Breast epithelium (tissue), 4 donors: ENCODE results near the gene MMP3. TPM values are rescaled to one million over a fixed set of nuclear protein-coding genes. Genes with fewer than 3 reads are reported as not detected.

Experiments
- DNase-seq, 2 donors: peaks; one replicate each; pipeline ENCODE4 v3.0.0-alpha.2; 2019; ENCODE audit warnings: low spot score in 2 of 2
- H3K27ac ChIP-seq, 2 donors: fragments of 200-600 bp; sonication (generic) in 1 of 2; one replicate each; pipeline ENCODE4 v1.5.1; 2016 to 2019; ENCODE audit warnings: mild to moderate bottlenecking in 1 of 2
- H3K27me3 ChIP-seq, 2 donors: fragments of 200-600 bp; sonication (generic) in 1 of 2; one replicate each; pipeline versions ENCODE4 v1.5.1 to v1.6.0; 2017 to 2019; ENCODE audit warnings: control low read depth in 1 of 2, mild to moderate bottlenecking in 1 of 2
- H3K36me3 ChIP-seq: fragments of 200-600 bp; one replicate; pipeline ENCODE4 v1.5.1; 2019
- H3K4me1 ChIP-seq, 2 donors: fragments of 200-600 bp; sonication (generic); one replicate each; pipeline ENCODE4 v1.5.1; 2016 to 2019; ENCODE audit warnings: control low read depth in 1 of 2
- H3K4me3 ChIP-seq, 3 donors: fragments of 200-600 bp; sonication (generic); 1 replicate in 2 of 3; 2 replicates in 1 of 3; pipeline ENCODE4 v1.5.1; 2016 to 2019; ENCODE audit warnings: mild to moderate bottlenecking in 3 of 3, moderate library complexity in 2 of 3
- H3K9me3 ChIP-seq, 2 donors: fragments of 200-600 bp; sonication (generic) in 1 of 2; one replicate each; pipeline ENCODE4 v1.5.1; 2016 to 2019; ENCODE audit warnings: control low read depth in 1 of 2
- CTCF ChIP-seq, 3 donors: fragments of 450-650 bp; IDR thresholded peaks; one replicate each; pipeline ENCODE4 v1.5.1; 2016 to 2017; ENCODE audit warnings: antibody characterized with exemption in 3 of 3, mild to moderate bottlenecking in 3 of 3, moderate library complexity in 3 of 3
- POLR2A ChIP-seq: fragments of 450-650 bp; IDR thresholded peaks from one replicate; pipeline ENCODE4 v1.6.1; 2016; ENCODE audit warnings: antibody characterized with exemption, mild to moderate bottlenecking, moderate library complexity
- POLR2AphosphoS5 ChIP-seq, 3 donors: sonication (generic); formaldehyde crosslinking; IDR thresholded peaks; one replicate each; pipeline ENCODE4 v1.6.1; 2017; ENCODE audit warnings: antibody characterized with exemption in 3 of 3
- intact Hi-C: fragments of 100-400 bp; cut with DNase I; formaldehyde crosslinking; loops from one replicate; pipeline ENCODE4 v1.15.1; 2023; ENCODE audit warnings: low total_unique reads
- total RNA-seq, 3 donors: library from RNA; depleted of rRNA; stranded (reverse); fragments of >200 nt; gene quantifications; one replicate each; pipeline ENCODE4 v1.1.0, GENCODE V29; 2016

Gene MMP3
- total RNA-seq, 3 donors from 2014 or later, result 11.0 to 63.4 (median 23.9) TPM

GRCh38 chr11:102864724-102865123, 21.3 kb upstream of the MMP3 start:
- intact Hi-C loops, result loop anchor here (2.0 kb wide), 1 partner anchor 78 kb away; no protein-coding TSS in a partner anchor
- no peaks in the 10 kb centered on the region for H3K9me3 ChIP-seq
- no peaks in the 10 kb centered on the region for H3K4me1 ChIP-seq
- no peak overlapping the region for H3K27ac ChIP-seq
- no peak overlapping the region for H3K4me3 ChIP-seq
- TF ChIP-seq POLR2AphosphoS5 (IDR thresholded peaks at IDR 0.05), result no peak
- no peak for TF ChIP-seq POLR2A
- no peak for DNase-seq
- no peaks in the 10 kb centered on the region for H3K27me3 ChIP-seq
- H3K36me3 ChIP-seq, result no peaks in the 10 kb centered on the region

GRCh38 chr11:102853956-102854355, 10.5 kb upstream of the MMP3 start:
- no peak for TF ChIP-seq CTCF (IDR thresholded peaks at IDR 0.05)
- TF ChIP-seq POLR2AphosphoS5 (IDR thresholded peaks at IDR 0.05), result no peak
- TF ChIP-seq POLR2A, result no peak
- no peak overlapping the region for H3K27ac ChIP-seq
- intact Hi-C loops, result no loop called here

GRCh38 chr11:102853055-102853454, 9.6 kb upstream of the MMP3 start:
- no peaks in the 10 kb centered on the region for H3K36me3 ChIP-seq
- intact Hi-C loops, result no loop called here
- H3K27me3 ChIP-seq, result no peaks in the 10 kb centered on the region
- H3K4me1 ChIP-seq, result no peaks in the 10 kb centered on the region
- TF ChIP-seq POLR2A, result no peak
- no peak for TF ChIP-seq CTCF (IDR thresholded peaks at IDR 0.05)
- no peak for TF ChIP-seq POLR2AphosphoS5 (IDR thresholded peaks at IDR 0.05)
- H3K27ac ChIP-seq, result no peak overlapping the region
- DNase-seq, result no peak
- H3K4me3 ChIP-seq, result no peak overlapping the region
- no peaks in the 10 kb centered on the region for H3K9me3 ChIP-seq

More at GRCh38 chr11:102853956-102854355, 10.5 kb upstream of the MMP3 start:
- DNase-seq, result no peak
- Histone ChIP-seq H3K4me1 (no peaks in the 10 kb centered on the region), H3K27me3 (no peaks in the 10 kb centered on the region), H3K4me3 (no peak overlapping the region), H3K36me3 (no peaks in the 10 kb centered on the region), H3K9me3 (no peaks in the 10 kb centered on the region)

- intact Hi-C loops, result no loop called here
- no peaks in the 10 kb centered on the region for H3K36me3 ChIP-seq
Measured at GRCh38 chr11:102850973-102851745, 7.8 kb upstream of the MMP3 start.

GRCh38 chr11:102849311-102849710, 5.9 kb upstream of the MMP3 start:
- H3K9me3 ChIP-seq, result no peaks in the 10 kb centered on the region
- no peaks in the 10 kb centered on the region for H3K27me3 ChIP-seq
- H3K4me3 ChIP-seq, result no peak overlapping the region
- no peaks in the 10 kb centered on the region for H3K36me3 ChIP-seq
- intact Hi-C loops, result no loop called here
- no peak for DNase-seq
- TF ChIP-seq POLR2AphosphoS5 (IDR thresholded peaks at IDR 0.05) (no peak), POLR2A (no peak), CTCF (IDR thresholded peaks at IDR 0.05) (no peak)
- H3K27ac ChIP-seq, result no peak overlapping the region
- no peaks in the 10 kb centered on the region for H3K4me1 ChIP-seq

More at GRCh38 chr11:102850973-102851745, 7.8 kb upstream of the MMP3 start:
- no peak overlapping the region for H3K4me3 ChIP-seq
- H3K27me3 ChIP-seq, result no peaks in the 10 kb centered on the region
- no peak for DNase-seq
- no peak for TF ChIP-seq POLR2A
- TF ChIP-seq POLR2AphosphoS5 (IDR thresholded peaks at IDR 0.05), result no peak
- no peak for TF ChIP-seq CTCF (IDR thresholded peaks at IDR 0.05)
- H3K4me1 ChIP-seq, result no peaks in the 10 kb centered on the region
- no peaks in the 10 kb centered on the region for H3K9me3 ChIP-seq
- H3K27ac ChIP-seq, result no peak overlapping the region
